Measurements from ENCODE around the gene MS4A2.

MS4A2 gene

GRCh38 chr11:60119710-60120109 lies 31.2 kb downstream of the MS4A2 start:
- in situ Hi-C loops (cut with HindIII; ENCODE audit: low sequenced_read_pairs), result no loop called here
- TF ChIP-seq CTCF (IDR thresholded peaks at IDR 0.05; ENCODE audit: low read depth, low read length, missing control alignments), result no peak
- DNase-seq (ENCODE audit: low read depth), result no peak
- H3K4me3 ChIP-seq (ENCODE audit: low read depth, low read length), result no peak overlapping the region

DNA sequence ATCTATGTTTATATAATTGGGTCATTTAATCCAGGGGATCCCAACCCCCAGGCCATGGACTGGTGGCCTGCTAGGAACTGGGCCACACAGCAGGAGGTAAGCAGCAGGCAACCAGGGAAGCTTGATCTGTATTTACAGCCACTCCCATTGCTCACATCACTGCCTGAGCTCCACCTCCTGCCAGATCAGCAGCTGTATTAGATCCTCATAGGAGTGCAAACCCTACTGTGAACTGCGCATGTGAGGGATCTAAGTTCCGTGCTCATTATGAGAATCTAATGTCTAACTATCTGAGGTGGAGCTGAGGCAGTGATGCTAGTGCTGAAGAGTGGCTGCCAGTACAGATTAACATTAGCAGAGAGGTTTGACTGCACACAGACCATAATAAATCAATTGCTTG lies 32.8 kb downstream of the MS4A2 start:
- in situ Hi-C loops (cut with HindIII; ENCODE audit: low sequenced_read_pairs), result no loop called here
- H3K4me3 ChIP-seq (ENCODE audit: low read depth, low read length), result no peak overlapping the region
- DNase-seq (ENCODE audit: low read depth), result no peak
- no peak for TF ChIP-seq CTCF (IDR thresholded peaks at IDR 0.05; ENCODE audit: low read depth, low read length, missing control alignments)

DNA sequence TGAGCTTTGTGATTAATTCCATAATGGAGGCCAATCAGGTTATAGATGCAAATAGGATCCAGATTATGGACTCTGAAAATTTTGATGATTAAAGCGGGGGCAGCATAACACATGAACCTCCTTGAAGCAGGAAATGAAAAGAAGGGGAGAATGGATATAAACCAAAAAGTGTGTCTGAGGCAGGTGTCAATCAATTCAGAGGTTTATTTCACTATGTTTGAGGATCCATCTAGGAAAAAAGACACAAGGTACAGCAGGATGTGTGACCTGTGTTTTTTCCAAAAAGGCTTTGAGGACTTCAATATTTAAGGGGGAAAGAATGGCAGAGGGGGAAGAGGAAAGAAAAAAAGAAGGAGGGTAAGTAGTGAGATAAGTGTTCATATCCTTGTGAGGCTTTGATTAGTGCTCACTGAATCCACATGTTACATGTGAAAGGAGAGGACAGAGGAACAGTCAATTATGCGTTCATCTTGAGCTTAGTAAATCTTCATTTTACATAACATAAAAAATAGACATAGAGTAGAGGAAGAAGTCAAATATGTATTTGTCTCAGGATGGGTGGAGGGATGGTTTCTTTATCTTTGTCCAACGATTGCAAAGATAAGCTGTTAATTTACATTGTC lies 34.1 kb downstream of the MS4A2 start:
- no peak for DNase-seq (ENCODE audit: low read depth)
- in situ Hi-C loops (cut with HindIII; ENCODE audit: low sequenced_read_pairs), result no loop called here
- TF ChIP-seq CTCF (IDR thresholded peaks at IDR 0.05; ENCODE audit: low read depth, low read length, missing control alignments), result no peak
- H3K4me3 ChIP-seq (ENCODE audit: low read depth, low read length), result no peak overlapping the region

DNA sequence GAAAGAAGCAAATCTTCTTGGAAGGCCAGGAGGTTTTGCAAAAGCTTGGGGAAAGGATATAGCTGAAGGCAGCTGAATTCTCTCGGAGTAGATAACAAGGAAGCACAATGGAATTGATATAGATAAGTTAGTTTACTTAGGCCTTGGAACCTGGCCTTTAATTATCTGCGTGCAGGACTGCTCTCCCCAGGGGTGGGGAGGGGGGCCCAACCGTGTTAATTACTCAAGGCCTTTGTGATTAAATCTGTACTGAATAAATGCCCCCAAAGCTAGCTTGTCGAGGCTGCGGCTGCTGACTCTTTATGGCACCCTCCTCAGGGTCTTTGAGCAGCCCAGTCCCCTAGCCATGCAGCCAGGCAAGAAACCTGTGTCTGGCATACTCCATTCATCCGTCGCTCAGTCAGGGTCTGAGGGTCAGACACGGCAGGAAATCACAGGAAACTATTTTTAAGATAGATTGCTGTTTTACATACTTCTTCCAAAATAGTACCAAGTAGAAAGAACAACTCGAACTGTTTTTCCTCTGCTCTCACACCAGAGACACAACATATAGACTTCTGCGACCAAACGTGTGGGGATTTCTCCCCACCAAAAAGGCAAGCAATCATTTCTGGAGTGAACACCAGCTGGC lies 36.5 kb downstream of the MS4A2 start:
- H3K4me3 ChIP-seq (ENCODE audit: low read depth, low read length), result no peak overlapping the region
- no peak for TF ChIP-seq CTCF (IDR thresholded peaks at IDR 0.05; ENCODE audit: low read depth, low read length, missing control alignments)
- in situ Hi-C loops (cut with HindIII; ENCODE audit: low sequenced_read_pairs), result no loop called here
- DNase-seq (ENCODE audit: low read depth), result no peak

- DNase-seq (ENCODE audit: low read depth), result no peak
- no peak for TF ChIP-seq CTCF (IDR thresholded peaks at IDR 0.05; ENCODE audit: low read depth, low read length, missing control alignments)
- no peak overlapping the region for H3K4me3 ChIP-seq (ENCODE audit: low read depth, low read length)
- in situ Hi-C loops (cut with HindIII; ENCODE audit: low sequenced_read_pairs), result no loop called here
These were observed 37.6 kb downstream of the MS4A2 start for GRCh38 chr11:60125956-60126585.

- H3K4me3 ChIP-seq (ENCODE audit: low read depth, low read length), result no peak overlapping the region
- no peak for TF ChIP-seq CTCF (IDR thresholded peaks at IDR 0.05; ENCODE audit: low read depth, low read length, missing control alignments)
- in situ Hi-C loops (cut with HindIII; ENCODE audit: low sequenced_read_pairs), result no loop called here
- no peak for DNase-seq (ENCODE audit: low read depth)
These were observed 38.9 kb downstream of the MS4A2 start for GRCh38 chr11:60127311-60127811.

All from astrocyte of the cerebellum (primary cell).